Body of pancreas (tissue), 4 donors: ENCODE measurements around the gene KDELR3.

Source experiments
- CTCF ChIP-seq, 7 experiments: fragments of 450-650 bp in 4 of 7; fragments of 200-600 bp in 3 of 7; sonication (generic) in 3 of 7; IDR thresholded peaks; one replicate each; pipeline ENCODE4 v1.5.1; 2016 to 2019; ENCODE audit warnings: antibody characterized with exemption in 7 of 7
- POLR2A ChIP-seq, 3 donors: fragments of 450-650 bp; IDR thresholded peaks; one replicate each; pipeline ENCODE4 v1.6.1; 2016; ENCODE audit warnings: antibody characterized with exemption in 3 of 3, mild to moderate bottlenecking in 2 of 3

GRCh38 chr22:38453066-38453672 lies 14.7 kb upstream of the KDELR3 start:
- TF ChIP-seq CTCF (IDR thresholded peaks at IDR 0.05) = no peak
- TF ChIP-seq POLR2A (IDR thresholded peaks at IDR 0.05) = no peak
